CD14-positive monocyte (primary cell): ENCODE data around the gene HMG20B. TPM values are rescaled to one million over a fixed set of nuclear protein-coding genes. Genes with fewer than 3 reads are reported as not detected.

ENCODE experiments used
- DNase-seq, 3 donors: peaks; one replicate each; pipeline ENCODE4 v3.0.0-alpha.2; 2011 to 2022
- H2AFZ ChIP-seq: 2 replicates; pipeline ENCODE4 v1.6.0; 2012; ENCODE audit warnings: mild to moderate bottlenecking, low read depth, low read length, inconsistent platforms; ENCODE audit not compliant: insufficient read depth, poor library complexity, severe bottlenecking
- H3K27ac ChIP-seq, 2 donors: 1 replicate in 1 of 2; 2 replicates in 1 of 2; pipeline ENCODE4 v1.5.1; 2012 to 2013; ENCODE audit warnings: low read length in 2 of 2, control low read depth in 1 of 2, inconsistent platforms in 1 of 2, low read depth in 1 of 2, mild to moderate bottlenecking in 1 of 2
- H3K27me3 ChIP-seq, 2 donors: one replicate each; pipeline versions ENCODE4 v1.6.0 to v1.6.1; 2011 to 2013; ENCODE audit warnings: low read length in 2 of 2; ENCODE audit not compliant: control insufficient read depth in 2 of 2, insufficient read depth in 2 of 2
- H3K36me3 ChIP-seq, 2 donors: replicated peaks in 1 of 2; 1 replicate in 1 of 2; 2 replicates in 1 of 2; pipeline versions ENCODE4 v1.5.1 to v1.6.1; 2012 to 2013; ENCODE audit warnings: low read length in 2 of 2, control low read depth in 1 of 2, inconsistent platforms in 1 of 2, mild to moderate bottlenecking in 1 of 2; ENCODE audit not compliant: insufficient read depth in 2 of 2, control insufficient read depth in 1 of 2
- H3K4me1 ChIP-seq, 2 donors: 1 replicate in 1 of 2; 2 replicates in 1 of 2; pipeline versions ENCODE4 v1.5.1 to v1.6.1; 2012 to 2013; ENCODE audit warnings: low read length in 2 of 2, control low read depth in 1 of 2, inconsistent platforms in 1 of 2, mild to moderate bottlenecking in 1 of 2, moderate library complexity in 1 of 2; ENCODE audit not compliant: insufficient read depth in 2 of 2, control insufficient read depth in 1 of 2
- H3K4me2 ChIP-seq: replicated peaks from 2 replicates; pipeline ENCODE3; 2012; ENCODE audit warnings: low read length, moderate library complexity, mild to moderate bottlenecking; ENCODE audit not compliant: poor library complexity, severe bottlenecking; ENCODE audit errors: extremely low read depth
- H3K4me3 ChIP-seq, 3 experiments: fragments of 200-600 bp in 1 of 3; sonication (generic) in 1 of 3; replicated peaks in 1 of 3; 1 replicate in 2 of 3; 2 replicates in 1 of 3; pipeline ENCODE4 v1.5.1; 2011 to 2013; ENCODE audit warnings: low read length in 3 of 3, mild to moderate bottlenecking in 3 of 3, control low read depth in 2 of 3, low read depth in 2 of 3, inconsistent platforms in 1 of 3, moderate library complexity in 1 of 3
- H3K79me2 ChIP-seq: 2 replicates; pipeline ENCODE4 v1.6.0; 2012; ENCODE audit warnings: mild to moderate bottlenecking, control low read depth, inconsistent platforms, low read length, moderate library complexity; ENCODE audit not compliant: insufficient read depth
- H3K9ac ChIP-seq: 2 replicates; pipeline ENCODE4 v1.6.0; 2017; ENCODE audit warnings: low read length, mild to moderate bottlenecking; ENCODE audit not compliant: insufficient read depth, poor library complexity, severe bottlenecking
- H3K9me3 ChIP-seq, 2 donors: replicated peaks in 1 of 2; 1 replicate in 1 of 2; 2 replicates in 1 of 2; pipeline versions ENCODE4 v1.5.1 to v1.6.1; 2012 to 2013; ENCODE audit warnings: low read length in 2 of 2, control low read depth in 1 of 2; ENCODE audit not compliant: control insufficient read depth in 1 of 2, insufficient read depth in 1 of 2
- H4K20me1 ChIP-seq: 2 replicates; pipeline ENCODE4 v1.6.0; 2012; ENCODE audit warnings: mild to moderate bottlenecking, low read length, control low read depth, moderate library complexity; ENCODE audit not compliant: insufficient read depth
- H3K27ac Mint-ChIP-seq, 7 donors: one replicate each; pipeline ENCODE4 v1.8.0; 2020; ENCODE audit warnings: mild to moderate bottlenecking in 7 of 7, mixed read lengths in 7 of 7, moderate library complexity in 6 of 7, inconsistent platforms in 2 of 7
- H3K27me3 Mint-ChIP-seq, 3 donors: one replicate each; pipeline ENCODE4 v1.8.0; 2021 to 2022; ENCODE audit warnings: low read depth in 3 of 3, mild to moderate bottlenecking in 3 of 3, mixed read lengths in 3 of 3, moderate library complexity in 3 of 3, inconsistent platforms in 1 of 3
- H3K36me3 Mint-ChIP-seq, 2 donors: one replicate each; pipeline ENCODE4 v1.8.0; 2020; ENCODE audit warnings: mixed read lengths in 2 of 2, inconsistent platforms in 1 of 2, mild to moderate bottlenecking in 1 of 2
- H3K4me1 Mint-ChIP-seq: one replicate; pipeline ENCODE4 v1.8.0; 2020; ENCODE audit warnings: mild to moderate bottlenecking, mixed read lengths
- H3K4me3 Mint-ChIP-seq, 2 donors: one replicate each; pipeline ENCODE4 v1.8.0; 2020; ENCODE audit warnings: mild to moderate bottlenecking in 2 of 2, mixed read lengths in 2 of 2, moderate library complexity in 1 of 2
- H3K9me3 Mint-ChIP-seq, 7 donors: one replicate each; pipeline ENCODE4 v1.8.0; 2020 to 2022; ENCODE audit warnings: mixed read lengths in 7 of 7, mild to moderate bottlenecking in 6 of 7, moderate library complexity in 6 of 7, inconsistent platforms in 2 of 7
- CTCF ChIP-seq: fragments of 200-600 bp; IDR thresholded peaks from one replicate; pipeline ENCODE4 v1.8.0; 2022; ENCODE audit warnings: antibody characterized with exemption, mild to moderate bottlenecking
- WGBS: methylation state at CpG from one replicate; pipeline ENCODE4 v1.1.5; 2013; ENCODE audit warnings: missing lambda C conversion rate; ENCODE audit not compliant: insufficient coverage; 5-methylcytosine and 5-hydroxymethylcytosine counted together
- intact Hi-C, 2 donors: fragments of 100-400 bp; cut with micrococcal nuclease; formaldehyde crosslinking; loops; one replicate each; pipeline versions ENCODE4 v1.15.0 to v1.15.1; 2023
- polyA plus RNA-seq, 3 donors: library from polyadenylated mRNA; depleted of rRNA in 1 of 3; unstranded in 2 of 3; stranded (reverse) in 1 of 3; fragments of 300-500 nt in 2 of 3; fragments of >200 nt in 1 of 3; fragmentation: Illumina TruSeq in 2 of 3; gene quantifications; 1 replicate in 2 of 3; 2 replicates in 1 of 3; pipeline ENCODE4 v1.2.3, GENCODE V29; 2012 to 2021

HMG20B gene
- polyA plus RNA-seq, 3 donors: 52.4 to 58.8 (median 56.5) TPM

GRCh38 chr19:3605770-3606169 lies 33.0 kb downstream of the HMG20B start:
- H2AFZ ChIP-seq: peak overlapping the region; percentile 74
- DNase-seq: no peak

GRCh38 chr19:3606174-3606689 lies 33.5 kb downstream of the HMG20B start:
- Histone ChIP-seq H4K20me1 (no peaks in the 10 kb centered on the region), H3K4me2 (peak overlapping the region; percentile 65), H3K9me3 (peaks cover 0 to 5% of the 10 kb centered on the region in 2 donors), H3K9ac (peak overlapping the region; percentile 48), H3K79me2 (no peaks in the 10 kb centered on the region), H2AFZ (peak overlapping the region; percentile 74), H3K36me3 (peaks cover 3 to 4% of the 10 kb centered on the region in 2 donors), H3K4me1 (peaks cover 22 to 28% of the 10 kb centered on the region in 2 donors), H3K4me3 (peak overlapping the region in 1 of 3 experiments; percentile 60), H3K27me3 (peaks cover 11 to 38% of the 10 kb centered on the region in 2 donors), H3K27ac (no peak overlapping the region)
- no peak for DNase-seq
- 3% methylated on average over 21 of the region's 35 CpGs for WGBS
- H3K4me3 Mint-ChIP-seq: peak overlapping the region in 1 of 2 donors; percentile 67
- peaks cover 18% of the 10 kb centered on the region for H3K4me1 Mint-ChIP-seq
- TF ChIP-seq CTCF: no peak
- peaks cover 3 to 8% (median 5%) of the 10 kb centered on the region in 7 donors for H3K9me3 Mint-ChIP-seq
- intact Hi-C loops: no loop called here
- no peak overlapping the region for H3K27ac Mint-ChIP-seq
- H3K36me3 Mint-ChIP-seq: peaks cover 8% of the 10 kb centered on the region in 2 donors
- peaks cover 4 to 23% (median 21%) of the 10 kb centered on the region in 3 donors for H3K27me3 Mint-ChIP-seq

More at GRCh38 chr19:3605770-3606169, 33.0 kb downstream of the HMG20B start:
- intact Hi-C loops: no loop called here
- Mint-ChIP-seq H3K36me3 (peaks cover 7 to 8% of the 10 kb centered on the region in 2 donors), H3K4me3 (no peak overlapping the region), H3K4me1 (peaks cover 18% of the 10 kb centered on the region), H3K27ac (no peak overlapping the region), H3K9me3 (peaks cover 3 to 8% (median 5%) of the 10 kb centered on the region in 7 donors), H3K27me3 (peaks cover 4 to 23% (median 21%) of the 10 kb centered on the region in 3 donors)
- Histone ChIP-seq H3K9ac (peak overlapping the region; percentile 48), H3K4me2 (no peak overlapping the region), H3K9me3 (peaks cover 0 to 5% of the 10 kb centered on the region in 2 donors), H3K36me3 (peaks cover 0 to 1% of the 10 kb centered on the region in 2 donors), H3K4me1 (peaks cover 22 to 28% of the 10 kb centered on the region in 2 donors), H3K4me3 (no peak overlapping the region), H3K79me2 (no peaks in the 10 kb centered on the region), H3K27me3 (peaks cover 11 to 38% of the 10 kb centered on the region in 2 donors), H4K20me1 (no peaks in the 10 kb centered on the region), H3K27ac (no peak overlapping the region)
- WGBS: 37% methylated on average over 5 of the region's 5 CpGs
- no peak for TF ChIP-seq CTCF
